ENCODE results near the gene RABAC1.
"Not testable (repeated sequence)": the region's sequence is repeated elsewhere in the genome, so short reads cannot be mapped to it uniquely, and the experiment has no call there.

RABAC1 gene

GRCh38 chr19:41915021-41915775 is 43.9 kb downstream of the RABAC1 start:
- DNase-seq (ENCODE audit: low spot score) = no peak

DNA sequence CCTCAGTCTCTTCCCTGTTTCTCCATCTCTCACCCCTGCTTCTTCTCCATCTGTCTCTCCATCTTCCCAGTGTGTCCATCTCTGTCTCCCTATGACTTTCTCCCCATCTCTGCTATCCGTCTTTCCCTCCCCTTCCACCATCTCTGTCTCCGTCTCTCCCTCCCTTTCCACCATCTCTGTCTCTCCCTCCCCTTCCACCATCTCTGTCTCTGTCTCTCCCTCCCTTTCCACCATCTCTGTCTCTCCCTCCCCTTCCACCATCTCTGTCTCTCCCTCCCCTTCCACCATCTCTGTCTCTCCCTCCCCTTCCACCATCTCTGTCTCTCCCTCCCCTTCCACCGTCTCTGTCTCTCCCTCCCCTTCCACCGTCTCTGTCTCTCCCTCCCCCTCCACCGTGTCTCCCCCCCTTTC is 44.7 kb downstream of the RABAC1 start:
- not testable (repeated sequence) for DNase-seq (ENCODE audit: low spot score)

GRCh38 chr19:41913538-41914423 is 45.3 kb downstream of the RABAC1 start:
- DNase-seq (ENCODE audit: low spot score) = no peak

- DNase-seq (ENCODE audit: low spot score) = no peak
Observed at GRCh38 chr19:41912899-41913537, 46.1 kb downstream of the RABAC1 start.

GRCh38 chr19:41911889-41912731 is 47.0 kb downstream of the RABAC1 start:
- DNase-seq (ENCODE audit: low spot score) = no peak

- DNase-seq (ENCODE audit: low spot score) = no peak
Observed at GRCh38 chr19:41910992-41911888, 47.9 kb downstream of the RABAC1 start.

DNA sequence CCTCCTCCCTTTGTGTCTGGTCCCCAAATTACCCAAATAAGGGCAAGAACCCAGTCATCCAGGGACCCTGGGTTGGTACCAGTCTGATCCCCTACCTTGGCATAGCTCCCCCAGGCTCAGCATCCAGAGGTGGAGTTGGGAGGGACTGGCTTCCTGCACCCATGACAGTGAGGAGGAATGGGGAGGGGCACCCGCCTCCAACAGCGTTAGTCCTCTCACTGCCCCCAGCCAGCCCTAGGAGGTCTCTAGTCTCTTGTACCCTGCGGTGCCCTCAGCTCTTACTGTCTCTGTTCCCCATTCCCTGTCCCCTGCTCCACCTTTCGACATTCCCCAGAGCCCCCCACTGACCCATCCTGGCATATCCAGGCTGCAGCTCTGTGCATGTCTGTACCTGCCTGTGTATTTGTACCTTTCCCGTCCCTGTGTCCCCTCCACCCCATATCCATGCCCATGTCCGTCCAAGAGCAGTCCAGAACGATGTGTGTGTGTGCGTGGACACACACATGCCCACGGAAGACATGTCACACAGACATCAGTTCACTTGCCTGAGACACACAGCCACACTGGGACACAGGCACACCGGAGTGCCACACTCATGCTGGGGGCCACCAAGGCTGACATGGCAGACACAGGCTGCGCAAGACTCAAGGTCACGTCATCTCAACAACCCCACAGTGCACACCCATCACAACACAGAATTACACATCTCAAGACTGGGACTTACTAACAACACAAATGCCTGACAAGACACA is 48.7 kb downstream of the RABAC1 start:
- no peak for DNase-seq (ENCODE audit: low spot score)

DNA sequence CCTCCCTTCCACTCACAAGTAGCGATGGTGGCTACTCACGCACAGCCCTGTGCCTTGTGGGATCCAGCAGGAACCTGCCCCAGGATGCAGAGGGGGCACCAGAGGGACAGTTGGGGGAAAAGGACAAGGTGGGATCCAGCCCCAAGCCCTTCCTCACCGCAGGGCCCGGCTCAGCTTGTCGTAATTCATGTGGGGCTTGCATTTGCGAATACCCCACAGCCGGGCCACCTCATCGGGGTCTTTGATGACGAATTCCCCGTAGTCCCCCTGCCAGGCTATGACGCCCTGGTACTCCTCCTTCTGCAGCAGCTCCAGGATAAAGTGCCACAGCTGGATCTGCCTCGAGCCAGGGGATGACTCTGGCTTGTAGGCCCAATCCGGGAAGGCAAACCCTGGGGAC is 49.4 kb downstream of the RABAC1 start:
- DNase-seq (ENCODE audit: low spot score) = no peak

DNA sequence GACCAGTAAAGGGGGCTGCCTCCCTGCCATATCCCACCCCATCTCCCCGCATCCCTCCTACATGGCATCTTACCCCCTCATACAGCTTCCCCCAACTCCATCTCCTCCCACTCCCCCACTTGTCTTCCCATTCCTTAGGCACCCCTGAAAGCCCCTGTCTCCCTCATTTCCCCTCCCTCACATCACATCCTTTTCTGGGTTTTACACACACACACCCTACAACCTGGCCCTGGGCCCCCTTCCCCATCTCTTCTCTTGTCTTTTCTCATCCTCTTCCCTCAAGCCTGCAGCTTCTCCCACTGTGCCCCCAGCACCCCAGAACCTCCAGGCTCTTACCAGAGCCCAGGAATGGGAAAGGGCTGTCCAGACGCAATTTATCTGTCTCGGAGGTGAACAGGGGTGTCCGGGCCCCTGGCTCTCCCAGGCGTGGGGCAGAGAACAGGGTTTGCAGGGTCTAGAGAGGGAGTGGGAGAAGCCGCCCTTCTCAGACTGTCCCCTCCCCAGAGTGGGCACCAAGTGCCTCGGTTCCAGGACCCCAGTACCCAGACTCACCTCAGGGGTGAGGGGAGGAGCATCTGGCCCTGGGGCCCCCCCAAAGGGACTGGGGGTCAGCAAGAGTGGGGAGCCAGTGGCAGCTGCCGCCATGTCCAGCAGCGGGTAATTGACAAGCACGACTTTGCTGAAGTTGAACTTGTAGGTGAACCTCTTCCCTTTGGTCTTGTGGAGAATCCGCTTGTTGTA is 50.2 kb downstream of the RABAC1 start:
- DNase-seq (ENCODE audit: low spot score) = no peak

DNA sequence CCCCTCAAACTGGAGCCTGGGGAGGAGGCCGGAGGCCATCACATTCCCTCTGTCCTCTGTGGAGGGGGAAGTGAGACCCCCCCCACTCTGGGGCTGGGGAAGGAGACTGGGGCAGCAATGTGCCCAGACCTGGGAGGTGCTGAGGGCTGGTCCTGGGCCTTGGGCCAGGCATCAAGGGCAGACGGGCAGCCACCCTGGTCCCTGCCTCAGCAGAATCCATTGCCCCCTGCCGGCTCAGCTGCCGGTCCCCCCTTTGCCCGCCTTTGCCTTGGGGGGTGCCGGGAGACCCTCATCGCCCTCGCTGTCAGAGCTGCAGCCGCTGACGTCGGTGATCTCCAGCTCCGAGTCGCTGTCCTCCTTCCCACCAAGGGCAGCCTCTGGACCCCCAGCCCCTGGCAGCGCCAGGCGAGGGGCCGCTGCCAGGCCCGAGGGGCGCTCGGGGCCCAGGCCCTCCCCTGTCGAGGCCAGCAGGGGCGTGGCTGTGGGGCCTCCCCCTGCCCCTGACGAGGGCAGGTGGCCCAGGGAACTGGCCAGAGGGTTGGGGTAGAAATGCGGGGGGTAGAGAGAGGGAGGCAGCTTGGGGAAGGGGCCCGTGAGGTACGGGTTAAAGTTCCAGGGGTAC is 51.0 kb downstream of the RABAC1 start:
- no peak for DNase-seq (ENCODE audit: low spot score)

DNA sequence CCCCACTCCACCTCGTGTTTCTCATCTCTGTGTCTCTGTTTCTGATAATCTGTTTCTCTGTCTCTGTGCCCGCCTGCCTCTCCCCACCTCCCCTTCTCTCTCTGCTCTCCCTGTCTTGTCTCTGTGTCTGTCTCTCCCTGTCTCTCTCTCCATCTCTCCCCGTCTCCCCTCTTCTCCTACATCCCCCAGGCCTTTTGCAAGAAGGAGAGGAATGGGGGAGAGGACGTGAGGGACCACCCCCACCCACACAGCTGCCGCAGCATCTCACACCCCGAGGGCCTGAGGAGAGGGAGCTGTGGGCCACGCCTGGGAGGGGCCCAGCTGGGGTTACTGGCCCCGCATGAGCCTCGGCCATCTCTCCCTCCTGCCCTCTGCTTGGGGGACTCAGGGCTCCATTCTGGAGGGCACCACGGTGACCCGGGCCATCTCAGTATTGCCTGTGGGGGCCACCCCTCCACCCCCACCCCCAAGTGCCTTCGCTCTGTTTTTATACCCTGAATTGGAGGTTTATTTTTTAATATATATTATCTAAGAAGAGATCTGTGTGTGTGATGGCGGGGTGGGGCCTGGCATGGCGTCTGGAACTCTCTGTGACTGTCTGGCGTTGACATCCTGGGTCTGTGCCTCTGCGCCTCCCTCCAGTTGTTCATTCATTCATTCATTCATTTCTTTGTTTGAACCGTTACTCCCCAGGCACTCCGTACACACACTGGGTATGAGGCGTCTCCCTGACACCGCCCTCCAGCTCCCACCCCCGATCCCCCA is 52.0 kb downstream of the RABAC1 start:
- DNase-seq (ENCODE audit: low spot score) = no peak
